Stimulated activated CD4-positive, alpha-beta T cell treated with anti-CD3 and anti-CD28 coated beads, Interleukin-1b, Interleukin-23, amount 100 ng/mL, for 1 hour (primary cell): ENCODE data around the gene CPNE6.

Experiments used
- DNase-seq, 2 donors: peaks; one replicate each; pipeline ENCODE4 v3.0.0-alpha.2; 2020; ENCODE audit warnings: low read depth in 2 of 2

Gene CPNE6

DNA sequence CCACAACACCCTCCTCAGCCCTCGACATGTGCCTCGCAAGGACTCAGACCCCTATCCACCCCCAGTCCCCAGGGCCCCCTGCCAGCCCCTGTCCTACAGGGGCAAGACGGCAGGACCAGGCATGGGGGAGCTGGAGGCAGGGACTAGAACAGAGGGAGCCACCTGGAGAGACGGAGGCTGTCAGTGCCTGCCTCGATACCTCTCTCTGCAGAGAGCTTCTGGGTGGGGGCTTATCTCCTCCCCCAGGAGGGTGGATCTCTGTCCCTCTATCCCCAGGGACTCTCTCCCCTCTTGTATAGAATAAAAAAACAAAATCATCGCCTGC lies 2.0 kb upstream of the CPNE6 start:
- no peak for DNase-seq

DNA sequence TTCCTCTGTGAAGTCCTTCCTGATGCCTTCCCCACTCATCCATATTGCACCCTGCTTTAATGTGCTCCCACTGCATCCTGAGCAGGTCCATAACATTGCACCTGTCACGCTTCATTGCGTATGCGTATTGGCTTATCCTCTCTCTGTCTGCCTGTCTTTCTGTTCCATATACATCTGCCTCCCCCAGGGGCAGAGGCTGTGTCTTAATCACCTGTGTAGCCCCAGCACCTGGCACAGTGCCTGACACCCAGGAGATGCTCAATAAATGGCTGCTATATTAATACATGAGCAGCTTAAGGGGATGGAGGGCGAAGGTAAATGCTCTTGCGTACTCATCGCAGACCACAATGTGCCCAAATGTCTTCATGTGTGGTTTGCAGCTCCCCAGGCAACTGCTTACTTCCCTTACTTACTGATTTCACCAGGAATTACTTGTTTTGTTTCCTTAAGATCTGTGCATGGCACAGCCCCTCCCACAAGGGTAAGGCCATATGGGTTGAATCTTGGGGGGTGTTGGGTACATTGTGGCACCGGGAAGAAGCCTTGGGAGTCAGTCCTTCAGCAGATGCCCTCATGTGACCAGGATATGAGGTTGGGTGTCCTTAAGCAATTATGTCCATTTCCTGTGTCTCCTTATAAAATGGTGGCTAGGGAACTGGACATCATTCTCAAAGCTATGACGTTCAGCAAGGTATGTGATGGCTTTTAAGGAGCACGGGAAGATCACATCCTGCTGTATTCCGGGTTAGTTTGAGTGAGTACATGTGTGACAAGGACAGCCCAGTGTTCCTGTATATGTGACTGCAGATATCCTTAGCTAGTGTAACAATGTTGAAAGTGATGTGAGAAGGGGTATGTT lies 848 bp upstream of the CPNE6 start:
- DNase-seq: no peak

DNA sequence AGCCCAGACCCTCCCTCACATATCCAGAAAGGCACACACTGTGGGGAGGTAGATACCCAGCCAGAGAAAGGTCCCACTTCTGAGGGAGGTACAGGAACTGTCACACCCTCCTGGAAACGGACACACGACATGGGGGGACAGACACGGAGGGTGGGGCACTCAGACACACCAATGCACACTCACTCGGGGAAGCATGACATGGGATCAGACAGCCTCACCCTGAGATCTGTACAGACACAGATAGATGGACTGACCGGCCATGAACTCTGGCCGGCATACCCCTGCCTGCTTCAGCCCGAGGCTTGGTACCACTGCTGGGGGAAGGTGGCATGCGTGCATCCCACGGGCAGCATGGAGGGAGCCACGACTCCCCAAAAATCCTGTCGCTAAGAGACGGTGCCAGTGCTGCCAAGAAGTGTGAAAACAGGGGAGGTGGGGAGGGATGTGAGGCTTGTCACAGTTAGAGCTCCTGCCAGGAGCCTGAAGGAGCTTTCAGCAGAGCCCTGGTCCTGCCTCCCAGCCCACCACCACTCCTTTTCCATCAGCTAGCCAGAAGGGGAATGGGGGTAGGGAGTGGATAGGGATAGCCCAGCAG lies 571 bp downstream of the CPNE6 start:
- no peak for DNase-seq

- no peak for DNase-seq
Measured at GRCh38 chr14:24072436-24072835, 1.1 kb downstream of the CPNE6 start.

- DNase-seq: no peak
Measured at GRCh38 chr14:24072881-24073877, 1.8 kb downstream of the CPNE6 start.

DNA sequence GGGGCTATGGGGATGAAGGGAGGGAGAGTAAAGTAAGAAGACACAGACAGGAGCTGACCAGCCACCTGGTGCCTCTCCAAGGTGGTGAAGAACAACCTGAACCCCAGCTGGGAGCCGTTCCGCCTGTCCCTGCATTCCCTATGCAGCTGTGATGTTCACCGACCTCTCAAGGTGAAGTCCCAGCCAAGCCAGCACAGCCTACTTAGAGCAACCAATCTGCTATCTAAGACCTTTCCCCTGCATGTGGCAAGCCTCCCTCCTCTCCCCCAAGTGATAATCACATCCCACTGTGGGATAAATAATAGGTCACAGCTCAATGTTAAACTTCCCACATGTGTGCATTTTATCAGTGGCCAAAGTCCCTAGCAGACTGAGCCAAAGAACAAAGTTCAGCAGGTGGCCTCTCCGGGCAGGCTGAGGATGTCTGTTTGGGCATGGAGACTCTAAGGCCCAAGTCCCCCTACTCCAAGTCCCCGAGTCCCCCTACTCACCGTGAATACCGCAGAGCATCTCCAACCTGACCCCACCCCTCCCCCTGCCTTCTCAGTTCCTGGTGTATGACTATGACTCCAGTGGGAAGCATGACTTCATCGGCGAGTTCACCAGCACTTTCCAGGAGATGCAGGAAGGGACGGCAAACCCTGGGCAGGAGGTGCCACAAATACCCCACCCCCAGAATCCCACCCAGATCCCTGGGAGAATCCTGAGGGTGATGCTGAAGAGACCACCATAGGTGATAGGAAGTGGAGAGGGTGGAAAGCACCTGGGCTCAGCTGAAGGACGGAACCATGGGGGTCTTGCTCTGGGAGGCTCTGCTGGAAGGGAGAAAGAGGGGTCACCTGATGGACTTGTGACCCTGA lies 3.5 kb downstream of the CPNE6 start:
- DNase-seq: no peak

- no peak for DNase-seq
Measured at GRCh38 chr14:24075485-24076301, 4.3 kb downstream of the CPNE6 start.

- DNase-seq: no peak
Measured at GRCh38 chr14:24076302-24076601, 4.9 kb downstream of the CPNE6 start.

- no peak for DNase-seq
Measured at GRCh38 chr14:24077086-24077485, 5.7 kb downstream of the CPNE6 start.

- no peak for DNase-seq
Measured at GRCh38 chr14:24078146-24078545, 6.8 kb downstream of the CPNE6 start.

GRCh38 chr14:24079491-24080141 lies 8.3 kb downstream of the CPNE6 start:
- DNase-seq: no peak

- DNase-seq: no peak
Measured at GRCh38 chr14:24080142-24080530, 8.8 kb downstream of the CPNE6 start.

DNA sequence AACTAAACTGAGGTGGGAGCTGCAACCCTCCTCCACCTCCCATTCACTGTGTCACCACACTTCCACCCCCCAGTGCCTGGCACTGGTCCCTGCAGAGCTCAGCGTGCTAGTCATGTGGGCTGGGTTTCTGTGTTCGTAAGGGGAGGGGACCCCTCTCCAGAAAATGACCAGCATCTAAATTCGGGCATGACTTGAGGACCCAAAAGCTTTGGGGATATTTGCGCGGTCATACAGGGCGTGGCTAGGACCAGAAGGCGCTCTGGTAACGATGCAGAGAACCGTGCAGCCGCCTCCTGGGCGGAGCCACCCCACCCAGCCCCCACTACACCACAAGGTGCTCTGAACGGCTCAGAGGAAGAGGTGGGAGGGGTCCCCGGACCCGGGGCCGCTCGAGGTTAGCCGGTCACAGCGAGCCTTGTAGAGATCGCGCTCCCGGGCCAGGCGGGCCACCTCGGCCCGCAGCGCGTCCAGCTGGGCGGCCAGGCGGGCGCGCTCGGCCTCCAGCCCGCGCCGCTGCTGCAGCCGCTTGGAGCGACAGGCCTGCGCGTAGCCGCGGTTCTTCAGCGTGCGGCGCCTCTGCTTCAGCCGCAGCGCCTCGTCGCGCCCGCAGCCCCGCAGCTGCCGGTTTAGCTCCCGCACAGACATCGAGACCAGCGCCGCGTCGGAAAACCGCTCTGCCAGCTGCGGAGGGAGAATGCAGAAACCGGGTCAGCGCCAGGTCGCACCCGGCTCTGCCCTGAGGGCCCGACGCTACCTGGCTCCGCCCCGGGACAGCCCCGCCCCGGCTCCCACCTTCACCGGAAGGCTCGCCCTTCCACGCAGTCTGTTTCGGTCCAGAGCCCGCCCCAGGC lies 9.8 kb downstream of the CPNE6 start:
- DNase-seq: peak; percentile 9 to 39

DNA sequence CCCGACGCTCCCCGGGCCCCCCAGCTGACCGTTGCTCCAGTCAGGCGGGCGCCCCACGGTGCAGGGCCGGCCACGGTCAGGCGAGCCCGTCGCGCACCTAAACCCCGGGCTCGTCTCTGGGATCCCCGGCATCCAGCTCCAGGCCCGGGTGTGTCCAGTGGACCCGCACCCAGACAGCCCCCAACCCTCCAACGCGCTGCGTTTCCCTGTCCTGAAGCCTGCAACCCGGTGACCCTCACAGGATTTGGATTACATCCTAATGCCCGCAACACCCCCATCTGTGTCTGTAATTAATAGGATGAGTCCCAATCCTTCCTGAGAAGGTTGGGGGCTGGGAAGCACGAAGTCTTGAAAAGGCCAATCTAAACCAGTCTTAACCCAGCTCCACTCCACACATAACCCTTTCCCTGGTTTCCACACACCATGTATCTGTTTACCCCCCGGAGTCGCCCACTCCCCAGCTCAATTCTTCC lies 10.4 kb downstream of the CPNE6 start:
- no peak for DNase-seq

- DNase-seq: no peak
Measured at GRCh38 chr14:24082411-24083080, 11.2 kb downstream of the CPNE6 start.

DNA sequence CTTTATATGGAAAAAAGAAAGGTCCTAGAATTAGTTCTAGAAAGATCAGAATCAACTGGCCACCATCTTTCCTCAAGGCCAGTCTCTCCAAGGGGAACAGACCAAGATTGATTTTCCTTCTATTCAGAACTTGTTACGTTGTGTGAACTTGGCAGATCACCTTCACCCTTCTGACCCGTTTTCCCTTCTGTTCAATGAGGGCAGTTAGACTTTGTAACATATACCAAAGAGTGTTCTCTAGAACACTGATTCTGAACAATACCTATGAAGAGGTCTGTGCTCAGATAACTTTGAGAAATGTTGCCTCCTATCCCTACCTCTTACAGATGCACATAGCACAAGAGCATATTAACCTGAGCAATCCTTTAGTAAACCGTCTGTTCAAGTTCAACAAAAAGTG lies 12.1 kb downstream of the CPNE6 start:
- DNase-seq: no peak

- DNase-seq: no peak
Measured at GRCh38 chr14:24084440-24084839, 13.1 kb downstream of the CPNE6 start.

GRCh38 chr14:24085215-24085614 lies 13.9 kb downstream of the CPNE6 start:
- DNase-seq: no peak
